Measurements from ENCODE around the gene CIT.

GRCh38 chr12:119825262-119825661 is 51.9 kb downstream of the CIT start:
- no peak for TF ChIP-seq YY1 (IDR thresholded peaks at IDR 0.05; ENCODE audit: insufficient read depth, insufficient read length)
- TF ChIP-seq SUZ12 (IDR thresholded peaks at IDR 0.05; ENCODE audit: extremely low read depth, insufficient read depth, insufficient read length): no peak
- no peak for TF ChIP-seq ZNF274 (IDR thresholded peaks at IDR 0.05; ENCODE audit: low read depth, low read length)
